Endometrium (tissue), 2 donors: ENCODE results near the gene RNFT2.
"Not testable (repeated sequence)": the region's sequence is repeated elsewhere in the genome, so short reads cannot be mapped to it uniquely, and the experiment has no call there.

Experiments used
- FAIRE-seq: peaks from 2 replicates; lab custom pipeline; 2012; peaks lifted over from hg19 to GRCh38; lab: Jason Lieb, UNC
- donor health status: control.
- donor health status: control.

The RNFT2 gene

DNA sequence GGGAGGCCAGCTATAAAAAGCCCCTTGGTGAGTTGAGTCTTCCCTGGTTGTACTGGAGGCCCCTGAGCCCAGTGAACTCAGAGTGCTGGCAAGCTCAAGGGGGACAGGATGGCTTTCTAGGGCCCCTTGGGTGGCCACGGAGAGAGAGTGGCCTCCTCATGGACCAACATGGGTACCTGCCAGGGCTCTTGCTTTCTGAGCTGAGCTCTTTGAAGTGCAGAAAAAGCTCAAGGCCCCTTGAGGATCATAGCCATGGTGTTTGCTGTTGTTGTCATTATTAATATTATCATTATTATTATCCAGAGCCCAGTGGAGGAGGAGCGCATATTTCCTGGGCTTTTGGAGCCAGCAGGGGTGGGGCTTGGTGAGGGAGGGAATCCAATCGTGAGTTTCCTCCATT, 6.7 kb downstream of the RNFT2 start:
- no peak for FAIRE-seq

DNA sequence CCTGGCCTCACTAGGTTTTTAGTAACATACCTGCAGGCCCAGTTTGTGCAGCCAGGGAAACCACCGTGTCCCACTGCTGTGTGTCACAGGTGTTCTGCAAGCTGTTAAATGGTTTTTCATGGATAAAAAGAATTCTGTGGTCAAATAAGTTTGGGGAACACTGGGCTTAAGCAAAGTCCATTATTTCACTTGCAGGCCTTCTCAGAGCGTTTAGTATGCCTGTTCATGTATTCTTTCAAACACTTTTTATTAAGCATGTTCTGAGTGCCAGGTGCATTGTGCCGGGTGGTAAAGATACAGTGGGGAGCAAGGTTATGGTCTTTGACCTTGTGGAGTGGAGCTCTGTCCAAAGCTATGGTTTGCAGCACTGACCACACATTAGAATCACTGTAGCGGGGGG, 7.4 kb downstream of the RNFT2 start:
- FAIRE-seq: no peak

DNA sequence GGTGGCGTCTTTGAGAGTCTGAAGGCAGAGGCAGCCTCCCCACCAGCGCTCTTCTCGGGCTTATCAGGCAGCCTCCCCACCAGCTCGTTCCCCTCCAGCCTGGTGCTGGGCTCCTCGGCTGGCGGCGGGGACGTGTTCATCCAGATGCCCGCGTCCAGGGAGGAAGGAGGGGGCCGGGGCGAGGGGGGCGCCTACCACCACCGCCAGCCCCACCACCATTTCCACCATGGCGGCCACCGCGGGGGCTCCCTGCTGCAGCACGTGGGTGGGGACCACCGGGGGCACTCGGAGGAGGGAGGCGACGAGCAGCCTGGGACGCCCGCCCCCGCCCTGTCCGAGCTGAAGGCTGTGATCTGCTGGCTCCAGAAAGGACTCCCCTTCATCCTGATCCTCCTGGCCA, 11.8 kb downstream of the RNFT2 start:
- FAIRE-seq: no peak

DNA sequence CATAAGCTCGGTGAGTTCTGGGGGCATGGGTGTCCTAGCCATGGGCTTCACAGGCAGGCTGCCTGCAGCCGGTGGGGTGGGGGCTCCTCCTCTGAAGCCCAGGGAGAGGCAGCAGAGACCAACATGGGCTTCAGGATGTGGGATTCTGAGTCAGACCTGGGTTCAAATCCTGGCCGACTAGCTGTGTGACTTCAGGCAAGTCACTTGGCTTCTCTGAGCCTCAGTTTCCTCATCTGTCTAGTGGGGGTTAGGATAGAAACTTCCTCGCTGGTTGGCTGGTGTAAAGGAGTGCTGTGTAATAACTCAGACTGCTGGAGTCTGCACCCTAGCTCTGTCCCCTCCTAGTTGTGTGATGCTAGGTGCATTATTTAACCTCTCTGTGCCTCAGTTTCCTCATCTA, 12.2 kb downstream of the RNFT2 start:
- FAIRE-seq: no peak

DNA sequence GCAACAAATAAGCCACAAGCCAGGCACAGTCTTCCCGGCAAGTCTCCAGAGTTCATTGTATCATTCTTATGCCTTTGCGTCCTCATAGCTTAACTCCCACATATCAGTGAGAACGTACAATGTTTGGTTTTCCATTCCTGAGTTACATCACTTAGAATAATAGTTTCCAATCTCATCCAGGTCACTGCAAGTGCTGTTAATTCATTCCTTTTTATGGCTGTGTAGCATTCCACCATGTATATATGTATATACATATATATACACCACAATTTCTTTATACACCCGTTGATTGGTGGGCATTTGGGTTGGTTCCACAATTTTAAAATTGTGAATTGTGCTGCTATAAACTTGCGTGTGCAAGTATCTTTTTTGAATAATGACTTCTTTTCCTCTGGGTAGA, 16.0 kb downstream of the RNFT2 start:
- FAIRE-seq: not testable (repeated sequence)

DNA sequence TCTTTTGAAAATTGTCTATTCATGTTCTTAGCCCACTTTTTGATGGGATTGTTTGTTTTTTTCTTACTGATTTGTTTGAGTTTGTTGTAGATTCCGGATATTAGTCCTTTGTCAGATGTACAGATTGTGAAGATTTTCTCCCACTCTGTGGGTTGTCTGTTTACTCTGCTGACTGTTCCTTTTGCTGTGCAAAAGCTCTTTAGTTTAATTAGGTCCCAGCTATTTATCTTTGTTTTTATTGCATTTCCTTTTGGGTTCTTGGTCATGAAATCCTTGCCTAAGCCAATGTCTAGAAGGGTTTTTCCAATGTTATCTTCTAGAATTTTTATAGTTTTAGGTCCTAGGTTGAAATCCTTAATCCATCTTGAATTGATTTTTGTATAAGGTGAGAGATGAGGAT, 16.7 kb downstream of the RNFT2 start:
- not testable (repeated sequence) for FAIRE-seq

DNA sequence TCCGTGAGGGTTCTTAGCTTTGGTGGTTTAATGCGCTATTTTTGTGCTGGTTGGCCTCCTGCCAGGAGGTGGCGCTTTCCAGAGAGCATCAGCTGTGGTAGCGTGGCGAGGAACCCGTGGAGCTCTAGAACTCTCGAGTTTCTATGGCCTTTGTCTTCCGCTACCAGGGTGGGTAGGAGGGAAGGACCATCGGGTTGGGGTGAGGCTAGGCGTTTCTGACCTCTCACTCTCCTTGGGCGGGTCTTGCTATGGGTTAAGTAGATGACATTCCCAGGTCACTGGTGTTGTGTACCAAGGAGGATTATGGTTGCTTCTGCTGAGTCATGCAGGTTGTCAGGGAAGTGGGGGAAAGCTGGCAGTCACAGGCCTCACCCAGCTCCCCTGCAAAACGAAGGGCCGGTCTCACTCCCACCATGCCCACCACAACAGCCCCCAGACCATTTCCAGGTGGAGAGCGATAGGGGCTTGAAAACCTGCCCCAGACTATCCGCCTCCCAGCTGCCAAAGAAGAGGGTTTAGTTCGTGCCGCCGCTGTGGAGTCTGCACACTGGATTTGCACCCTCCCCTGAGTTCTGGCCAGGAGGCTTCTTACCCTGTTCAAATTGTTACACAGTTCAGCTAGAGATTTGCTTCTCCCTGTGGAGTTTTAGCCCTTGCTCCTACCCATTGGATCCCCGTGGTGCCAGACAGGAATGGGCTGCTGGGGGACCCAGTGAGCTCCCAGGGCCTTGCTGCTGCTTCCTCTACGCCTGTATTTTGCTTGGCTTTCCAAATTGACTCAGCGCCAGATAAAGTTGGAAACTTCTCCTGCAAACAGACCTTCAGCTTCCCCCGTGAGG, 21.9 kb downstream of the RNFT2 start:
- no peak for FAIRE-seq

DNA sequence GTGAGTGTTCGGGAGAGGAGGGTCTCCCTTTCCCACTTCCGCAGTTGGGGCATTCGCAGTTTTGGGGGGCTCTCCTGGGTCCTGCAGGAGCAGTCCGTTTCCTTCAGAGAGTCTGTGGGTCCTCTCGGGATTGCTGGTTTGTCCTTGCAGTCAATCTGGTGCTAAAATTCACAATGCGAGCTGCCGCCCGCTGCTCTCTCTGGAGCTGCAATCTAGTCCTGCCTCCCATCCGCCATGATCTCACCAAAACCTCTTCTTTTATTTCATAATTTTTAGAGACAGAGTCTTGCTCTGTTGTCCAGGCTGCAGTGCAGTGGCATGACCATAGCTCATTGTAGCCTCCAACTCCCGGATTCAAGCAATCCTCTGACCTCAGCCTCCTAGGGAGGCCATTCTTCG, 22.5 kb downstream of the RNFT2 start:
- FAIRE-seq: no peak

DNA sequence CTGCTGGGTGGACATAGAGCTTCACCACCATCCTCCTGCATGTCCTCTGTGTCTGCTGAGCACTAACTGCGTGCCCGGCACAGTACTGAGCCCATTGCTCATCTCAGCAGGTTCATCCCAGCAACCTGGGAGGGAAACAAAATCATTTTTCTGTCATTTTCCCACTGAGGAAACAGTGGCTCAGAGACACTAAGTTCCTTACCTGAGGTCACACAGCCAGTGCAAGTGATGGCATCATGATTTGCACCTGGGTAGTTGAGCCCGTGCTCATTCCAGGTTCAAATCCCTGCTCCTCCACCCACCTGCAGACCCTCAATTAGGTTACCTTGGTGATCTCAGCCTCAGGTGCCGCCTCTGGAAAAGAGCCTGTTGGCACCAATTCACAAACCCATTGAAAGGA, 23.4 kb downstream of the RNFT2 start:
- FAIRE-seq: no peak

DNA sequence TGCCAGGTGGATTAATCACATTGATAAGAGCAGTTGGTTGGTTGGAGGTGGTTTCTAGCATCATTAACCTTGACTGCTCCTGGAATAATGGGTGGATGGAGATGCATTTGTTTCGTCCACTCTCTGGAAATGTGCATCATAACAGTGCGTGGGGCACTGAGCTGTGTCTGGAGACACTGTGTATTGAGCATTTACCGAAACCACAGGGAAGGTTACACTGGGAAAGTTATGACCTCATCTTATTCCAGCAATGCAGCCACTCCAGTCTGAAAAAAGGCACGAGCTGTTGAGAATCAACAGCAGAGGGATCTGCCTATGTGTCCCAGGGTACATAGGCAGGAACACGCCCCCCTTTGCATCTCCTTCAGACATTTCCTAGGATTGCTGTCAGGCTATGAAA, 27.2 kb downstream of the RNFT2 start:
- FAIRE-seq: no peak

DNA sequence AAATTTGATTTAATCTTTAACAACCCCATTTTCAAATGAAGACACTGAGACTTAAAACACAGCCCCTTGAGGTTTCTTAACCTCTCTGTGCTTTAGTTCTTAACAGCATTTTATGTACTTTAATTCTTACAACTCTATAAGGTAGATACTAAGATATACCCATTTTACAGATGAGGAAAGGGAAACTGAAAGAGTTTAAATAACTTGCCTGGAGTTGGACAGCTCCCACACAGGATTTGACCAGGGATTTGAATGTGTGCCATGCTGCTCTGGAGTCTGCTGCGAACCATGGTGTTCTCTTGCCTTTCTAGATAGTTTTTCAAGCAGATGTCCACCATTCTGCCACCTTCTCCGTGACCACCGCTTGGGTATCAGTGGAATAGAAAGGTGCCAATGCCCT, 28.2 kb downstream of the RNFT2 start:
- no peak for FAIRE-seq

DNA sequence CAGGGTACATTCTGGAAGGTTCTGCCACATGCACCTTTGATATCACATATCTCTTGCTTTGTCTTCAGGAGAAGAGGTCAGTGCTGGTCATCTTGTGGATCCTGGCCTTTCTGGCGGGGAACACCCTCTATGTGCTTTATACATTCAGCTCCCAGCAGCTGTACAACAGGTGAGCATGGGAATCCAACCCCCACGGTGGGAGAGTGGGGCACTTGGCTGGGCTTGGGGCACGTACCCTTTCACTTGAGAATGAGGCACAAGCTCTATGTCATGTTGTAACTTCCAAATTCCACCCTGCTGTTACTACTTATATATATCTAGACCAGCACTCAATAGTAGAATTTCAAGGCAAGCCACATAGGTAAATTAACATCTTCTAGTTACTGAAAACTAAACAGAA, 28.6 kb downstream of the RNFT2 start:
- FAIRE-seq: no peak

DNA sequence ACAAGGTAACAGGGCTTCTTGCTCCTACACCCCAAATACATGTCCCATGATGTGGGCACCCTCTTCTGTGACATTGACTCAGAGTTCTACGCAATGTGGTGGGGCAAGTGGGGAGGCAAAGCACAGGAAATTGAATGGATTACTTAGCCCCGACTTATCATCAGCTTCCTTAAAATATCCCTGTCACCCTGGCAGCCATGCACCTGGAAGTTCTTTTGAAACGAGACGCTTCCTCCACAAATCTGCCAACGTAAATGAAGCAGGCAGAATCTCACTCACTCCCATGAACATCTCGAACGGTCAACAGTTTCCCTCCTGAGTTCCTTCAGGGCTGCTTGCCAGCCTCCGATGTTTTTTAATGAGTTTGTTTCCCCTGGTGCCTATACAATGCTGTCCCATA, 33.5 kb downstream of the RNFT2 start:
- FAIRE-seq: no peak

DNA sequence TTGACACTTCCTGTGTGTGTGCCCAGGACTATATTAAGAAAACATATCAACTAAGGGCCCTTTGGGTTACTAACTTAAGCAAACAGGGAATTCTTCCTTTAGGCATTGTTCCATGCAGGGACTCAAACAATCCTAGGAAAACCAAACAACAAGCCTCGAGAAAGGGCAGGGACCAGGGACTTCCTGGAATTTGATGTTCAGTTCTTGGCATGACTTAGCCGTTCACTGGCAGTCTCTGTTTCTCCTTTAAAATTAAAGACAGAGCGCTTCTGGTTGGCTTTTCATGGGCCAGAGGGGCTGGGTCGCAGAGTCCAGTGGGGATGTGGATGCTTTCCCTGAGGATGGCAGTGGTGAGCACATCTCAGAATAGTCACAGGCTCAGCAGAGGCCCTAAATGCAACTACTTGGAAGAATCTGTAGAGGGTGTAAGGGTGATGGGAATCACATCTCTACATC, 35.2 kb downstream of the RNFT2 start:
- FAIRE-seq: no peak

DNA sequence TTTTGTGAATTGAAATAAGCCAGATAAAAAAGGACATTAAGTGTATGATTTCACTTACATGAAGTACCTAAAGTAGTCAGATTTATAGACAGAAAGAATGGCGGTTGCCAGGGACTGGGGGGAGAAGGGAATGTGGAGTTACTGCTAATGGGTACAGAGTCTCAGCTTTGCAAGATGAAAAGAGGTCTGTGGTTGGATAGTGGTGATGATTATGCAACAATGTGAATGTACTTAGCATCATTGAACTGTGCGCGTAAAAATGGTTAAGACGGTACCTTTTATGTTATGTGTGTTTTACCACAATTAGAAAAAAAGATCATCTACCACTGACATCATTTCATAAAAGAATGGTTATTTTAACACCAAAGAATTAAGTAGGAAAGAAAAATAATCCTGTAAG, 35.9 kb downstream of the RNFT2 start:
- no peak for FAIRE-seq

DNA sequence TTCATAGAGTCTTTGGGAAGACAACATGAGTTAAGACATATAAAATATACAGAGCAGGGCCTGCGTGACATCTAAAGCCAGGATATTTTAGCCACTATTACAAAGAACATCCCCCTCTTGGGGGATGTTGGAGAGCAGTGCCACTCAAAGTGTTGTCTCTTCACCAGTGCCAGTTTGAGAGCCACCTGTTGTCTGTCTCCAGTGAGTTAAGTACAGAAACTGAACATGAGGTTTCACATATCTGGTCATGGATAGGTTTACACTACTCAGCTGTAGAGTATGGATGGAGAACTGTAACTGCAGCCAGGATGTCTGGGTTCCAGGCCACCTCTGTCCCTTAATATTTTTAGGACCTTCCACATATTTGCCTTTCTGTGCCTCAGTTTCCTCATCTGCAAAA, 39.1 kb downstream of the RNFT2 start:
- FAIRE-seq: no peak

DNA sequence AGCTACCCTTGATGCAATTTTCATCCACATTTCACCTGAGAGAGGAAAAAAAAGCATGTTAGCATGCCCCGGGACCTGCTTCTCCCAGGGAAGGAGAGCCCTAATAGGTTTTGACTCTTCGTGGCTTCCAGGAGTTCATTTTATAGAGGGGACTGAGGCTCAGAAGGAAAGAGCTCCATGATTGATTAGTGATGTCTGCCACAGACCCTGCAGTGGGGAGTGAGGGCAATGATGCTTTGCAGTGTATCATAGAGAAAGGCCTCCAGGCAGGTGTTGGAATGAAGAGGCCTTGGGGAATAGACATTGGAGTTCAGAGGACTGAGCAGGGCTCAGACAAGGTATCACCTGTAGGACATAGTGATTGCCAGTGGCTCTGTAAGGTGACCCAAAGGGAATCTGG, 41.5 kb downstream of the RNFT2 start:
- no peak for FAIRE-seq

DNA sequence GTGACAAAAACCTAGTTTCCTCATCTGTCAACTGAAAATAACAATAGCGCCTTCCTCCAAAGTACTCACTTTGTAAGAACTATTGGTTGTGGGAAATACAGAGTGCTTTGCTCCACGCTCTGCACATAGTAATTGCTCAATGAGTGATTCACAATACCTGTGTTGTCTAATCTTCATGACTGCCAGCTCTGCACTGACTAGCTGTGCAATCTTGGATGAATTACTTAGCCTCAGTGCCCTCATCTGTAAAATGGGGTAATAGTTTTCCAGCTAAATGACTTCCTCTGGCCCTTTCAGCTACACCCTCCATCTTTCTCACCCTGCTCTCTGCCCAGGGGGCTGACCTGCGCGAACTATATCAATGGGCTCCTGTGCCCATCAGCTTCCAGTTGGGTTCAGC, 42.8 kb downstream of the RNFT2 start:
- no peak for FAIRE-seq

DNA sequence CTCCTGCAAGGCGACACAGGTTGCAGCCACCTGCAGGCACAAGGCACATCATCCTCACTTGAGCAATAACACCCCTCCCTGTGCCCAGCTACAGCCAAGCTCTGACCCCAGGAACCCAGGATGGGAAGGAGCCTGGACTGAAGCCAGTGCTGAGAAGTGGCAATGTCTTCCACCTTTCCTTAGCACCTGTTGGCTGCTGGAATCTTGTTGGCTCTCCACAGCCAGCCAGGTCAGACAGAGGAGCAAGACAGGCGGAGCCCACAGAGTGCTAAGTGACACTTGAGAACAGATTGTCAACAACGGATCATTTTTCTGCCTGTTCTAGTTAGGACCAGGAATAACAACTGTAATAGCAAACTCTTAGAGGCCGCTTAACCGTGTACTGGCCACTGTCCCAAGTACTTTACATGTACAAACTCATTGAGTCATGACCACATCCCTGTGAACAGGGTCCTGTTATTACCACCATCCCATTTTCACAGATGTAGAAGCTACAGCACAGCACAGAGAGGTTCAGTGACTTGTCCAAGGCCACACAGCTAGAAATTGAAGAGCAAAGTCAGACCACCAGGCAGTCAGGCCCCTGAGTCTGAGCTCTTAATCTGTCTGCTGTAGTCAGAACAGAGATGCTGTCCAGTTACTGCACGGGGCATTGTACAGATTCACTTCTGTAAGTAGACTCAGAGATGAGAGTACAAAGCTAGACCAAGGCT, 45.6 kb downstream of the RNFT2 start:
- FAIRE-seq: no peak

DNA sequence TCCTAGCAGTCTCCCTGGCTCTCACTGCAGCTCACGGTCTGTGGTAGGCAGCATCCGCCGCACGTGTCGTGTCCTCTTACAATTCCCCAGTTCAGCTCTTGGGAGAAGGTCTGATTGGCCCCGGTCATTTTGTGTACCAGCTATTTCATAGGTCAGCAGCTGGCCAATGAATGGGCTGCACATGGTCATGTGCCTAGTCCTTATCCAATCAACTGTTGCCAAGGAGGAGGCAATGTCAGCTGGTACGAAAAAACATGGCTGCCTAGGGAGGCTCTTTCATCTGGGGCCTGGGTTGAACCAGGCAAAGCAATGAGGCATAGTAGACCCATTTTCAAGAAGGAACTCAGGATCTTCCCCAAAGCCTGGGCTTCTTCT, 46.1 kb downstream of the RNFT2 start:
- FAIRE-seq: no peak

DNA sequence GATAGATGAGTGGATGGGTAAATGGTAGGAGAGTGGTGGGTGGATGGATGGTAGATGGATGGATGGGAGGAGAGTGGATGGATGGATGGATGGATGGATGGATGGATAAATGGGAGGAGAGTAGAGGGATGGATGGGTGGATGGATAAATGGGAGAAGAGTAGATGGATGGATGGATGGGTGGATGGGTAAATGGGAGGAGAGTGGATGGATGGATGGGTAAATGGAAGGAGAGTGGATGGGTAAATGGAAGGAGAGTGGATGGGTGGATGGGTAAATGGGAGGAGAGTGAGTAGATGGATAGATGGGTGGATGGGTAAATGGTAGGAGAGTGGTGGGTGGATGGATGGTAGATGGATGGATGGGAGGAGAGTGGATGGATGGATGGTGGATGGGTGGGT, 51.4 kb downstream of the RNFT2 start:
- FAIRE-seq: not testable (repeated sequence)

DNA sequence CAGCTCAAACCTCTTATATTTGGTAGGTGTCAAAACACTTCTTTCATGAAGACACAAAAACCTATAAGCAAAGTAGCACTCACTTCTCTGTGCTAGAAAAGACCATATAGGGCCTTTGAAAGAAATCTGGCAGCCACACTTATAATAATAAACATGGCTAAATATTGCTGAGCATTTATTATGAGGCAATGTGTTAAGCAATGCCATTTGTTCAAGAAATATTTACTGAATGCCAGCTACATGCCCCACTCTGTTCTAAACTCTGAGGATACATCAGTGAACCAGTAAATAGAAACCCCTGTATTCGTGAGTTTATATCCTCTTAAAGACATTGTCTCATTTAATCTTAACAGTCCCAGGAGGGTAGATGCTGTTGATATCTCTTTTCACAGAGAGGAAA, 52.0 kb downstream of the RNFT2 start:
- no peak for FAIRE-seq

DNA sequence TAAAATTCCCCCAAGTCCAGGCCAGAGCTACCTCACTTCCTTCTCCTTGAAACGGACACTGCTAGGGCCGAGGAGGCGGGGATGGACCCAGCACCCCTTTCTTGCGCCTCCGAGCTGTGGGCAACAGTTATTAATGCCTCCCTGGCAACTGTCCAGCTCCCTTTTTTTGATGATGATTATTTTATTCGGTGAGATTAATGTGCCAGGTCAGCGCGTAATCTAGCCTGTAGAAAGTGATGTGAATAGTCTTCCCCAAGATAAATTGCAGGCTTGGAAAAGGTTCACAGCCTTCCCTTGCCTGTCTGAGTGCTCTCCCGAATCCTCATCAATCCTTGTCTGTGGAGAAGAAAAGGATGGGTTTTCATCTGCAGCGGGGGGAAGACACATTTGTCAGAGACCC, 54.3 kb downstream of the RNFT2 start:
- FAIRE-seq: no peak

DNA sequence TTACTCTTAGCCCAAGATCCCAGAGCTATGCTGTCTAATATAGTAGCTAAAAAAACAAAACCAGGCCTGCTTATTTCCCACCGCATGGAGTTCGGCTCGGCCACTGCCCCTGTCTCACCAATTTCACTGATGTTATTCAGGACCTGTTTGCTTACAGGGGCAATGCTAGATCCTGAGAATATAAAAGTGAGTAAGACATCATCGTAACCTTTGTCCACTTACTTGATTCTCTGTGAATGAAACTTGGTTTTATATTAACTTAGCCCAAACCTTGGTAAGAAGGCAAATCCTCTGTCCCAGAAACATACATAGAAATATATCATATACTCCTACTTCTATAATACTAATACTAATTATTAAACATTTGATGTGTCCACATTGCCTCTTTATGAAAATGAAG, 56.6 kb downstream of the RNFT2 start:
- FAIRE-seq: no peak
